GM10266 (cell line): ENCODE data around the gene FLCN.

ENCODE experiments used
- DNase-seq: peaks from one replicate; pipeline ENCODE4 v3.0.0; 2012; ENCODE audit errors: extremely low spot score
- CTCF ChIP-seq: IDR thresholded peaks from 2 replicates; pipeline ENCODE4 v1.5.1; 2012; ENCODE audit warnings: mild to moderate bottlenecking, low read depth; ENCODE audit not compliant: control insufficient read depth, insufficient read depth; ENCODE audit errors: missing control alignments

FLCN gene

DNA sequence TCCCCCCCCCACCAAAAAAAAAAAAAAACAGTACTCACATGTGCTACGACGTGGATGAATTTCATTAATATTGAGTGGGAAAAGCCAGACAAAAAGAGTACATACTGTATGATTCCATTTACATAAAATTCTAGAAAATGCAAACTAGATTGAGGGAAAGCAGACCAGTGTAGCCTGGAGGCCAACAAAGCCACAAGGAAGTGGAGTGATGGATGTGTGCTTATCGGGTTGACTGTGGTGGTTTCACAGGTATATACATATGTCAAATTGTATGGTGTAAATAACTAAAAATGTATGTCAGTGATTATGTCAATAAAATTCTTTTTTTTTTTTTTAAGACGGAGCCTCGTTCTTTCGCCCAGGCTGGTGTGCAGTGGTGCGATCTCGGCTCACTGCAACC is 29.0 kb downstream of the FLCN start:
- TF ChIP-seq CTCF = no peak
- DNase-seq = no peak

GRCh38 chr17:17206913-17207335 is 30.0 kb downstream of the FLCN start:
- DNase-seq = no peak
- no peak for TF ChIP-seq CTCF

DNA sequence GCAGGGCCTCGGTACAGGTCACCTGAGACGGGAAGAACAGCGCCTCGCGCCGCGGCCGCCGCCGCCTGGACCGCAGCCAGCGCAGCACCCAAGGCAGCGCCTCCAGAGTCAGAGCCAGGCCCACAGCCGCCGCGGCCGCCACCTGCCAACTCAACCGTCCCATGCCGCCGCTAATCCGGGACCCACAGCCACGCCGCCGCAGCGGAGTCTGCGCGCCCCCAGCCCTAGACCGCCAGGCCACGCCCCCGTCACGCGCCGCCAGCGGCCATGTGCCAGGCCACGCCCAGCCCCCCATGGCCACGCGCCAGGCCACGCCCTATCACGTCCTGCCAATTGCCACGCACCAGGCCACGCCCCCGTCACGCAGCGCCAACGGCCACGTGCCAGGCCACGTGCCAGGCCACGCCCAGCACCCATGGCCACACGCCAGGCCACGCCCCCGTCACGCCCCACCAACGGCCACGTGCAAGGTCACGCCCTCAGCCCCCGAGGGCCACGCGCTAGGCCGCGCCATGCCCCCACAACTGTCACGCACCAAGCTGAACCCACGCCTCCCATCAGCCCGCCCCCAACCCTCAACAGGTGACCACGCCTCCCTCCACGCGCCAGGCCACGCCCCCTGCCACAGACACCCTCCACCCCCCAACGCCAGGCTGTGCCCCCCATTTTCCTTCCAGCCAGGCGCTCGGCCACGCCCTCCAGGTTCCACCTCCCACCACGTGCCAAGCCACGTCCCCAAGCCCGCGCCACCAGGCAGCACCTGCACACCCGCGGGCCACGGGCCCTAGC is 30.6 kb downstream of the FLCN start, which contains the start of gene PLD6:
Gene PLD6, minus strand, starts transcription at position 210 of the 789 bp plus-strand sequence. Its CDS starts 47 bp downstream, at position 163.
- no peak for TF ChIP-seq CTCF
- peak; percentile 90 for DNase-seq

- TF ChIP-seq CTCF = no peak
- DNase-seq = peak; percentile 83
Observed at GRCh38 chr17:17205368-17206123, 31.4 kb downstream of the FLCN start.

DNA sequence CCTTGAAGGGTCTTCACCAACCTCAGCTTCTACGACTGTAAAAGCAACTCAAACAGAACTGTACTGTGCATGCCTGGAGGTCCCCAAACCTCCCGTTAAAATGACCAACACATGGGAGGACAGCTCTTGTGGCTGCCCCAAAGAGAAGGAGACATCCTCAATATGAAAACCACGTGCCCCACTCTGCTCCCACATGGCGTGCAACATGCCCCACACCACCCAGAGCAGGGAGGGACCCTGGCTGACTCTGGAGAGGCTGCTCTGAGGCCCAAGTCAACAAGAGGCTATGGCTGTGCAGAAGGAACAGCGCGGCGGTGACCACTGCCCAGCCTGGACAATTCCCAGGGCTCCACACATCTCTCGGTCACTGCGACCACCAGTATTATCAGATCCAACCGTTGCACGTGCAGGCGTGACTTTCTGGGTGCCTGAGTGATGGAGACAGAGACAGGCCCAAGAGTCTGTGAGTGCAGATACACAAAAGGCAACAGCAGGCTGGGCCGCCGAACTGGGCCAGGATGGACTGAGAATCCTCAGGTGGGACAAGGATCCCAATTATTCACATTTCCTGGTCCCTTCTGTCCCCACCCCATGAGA is 32.2 kb downstream of the FLCN start:
- TF ChIP-seq CTCF = no peak
- DNase-seq = no peak

DNA sequence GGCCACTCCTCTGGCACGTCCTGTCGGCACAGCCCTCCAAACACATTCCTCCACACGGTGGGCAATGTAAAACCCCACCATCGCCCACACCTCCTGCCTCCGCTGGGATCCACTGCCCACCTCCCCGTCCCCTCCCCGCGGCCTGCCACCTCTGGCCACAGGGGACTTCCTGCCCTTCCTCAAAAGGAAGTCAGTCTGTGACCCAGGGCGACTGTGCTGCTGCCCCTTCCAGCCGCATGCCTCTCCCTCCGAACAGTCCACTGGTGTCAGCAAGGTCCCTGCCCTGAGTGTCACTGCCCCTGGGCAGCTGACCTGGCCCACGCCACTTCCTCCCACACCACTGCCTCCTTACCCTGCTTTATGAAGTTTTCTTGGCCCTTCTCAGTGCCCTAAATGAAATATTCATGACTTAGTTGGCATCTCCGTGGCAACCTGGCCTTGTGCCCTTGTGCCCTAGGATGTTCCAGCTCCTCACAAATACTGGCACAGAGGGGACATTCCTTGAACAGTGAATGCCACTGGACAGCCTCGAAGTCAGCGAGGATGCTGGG is 32.9 kb downstream of the FLCN start:
- no peak for DNase-seq
- TF ChIP-seq CTCF = no peak
